ENCODE data around the gene EXTL2.
"Not testable (repeated sequence)": the region's sequence is repeated elsewhere in the genome, so short reads cannot be mapped to it uniquely, and the experiment has no call there.

The EXTL2 gene

GRCh38 chr1:100896481-100896982 lies 1.9 kb upstream of the EXTL2 start:
- no peak for DNase-seq

- peak; percentile 90 for DNase-seq
Observed at GRCh38 chr1:100895540-100896480, 1.2 kb upstream of the EXTL2 start, which contains the start of gene SLC30A7. Gene SLC30A7 (plus strand): TSS chr1:100896090. CDS start chr1:100896263, 173 bp downstream.

- DNase-seq: no peak
Observed at GRCh38 chr1:100893718-100894117, 924 bp downstream of the EXTL2 start.

- DNase-seq: no peak
Observed at GRCh38 chr1:100892554-100892953, 2.1 kb downstream of the EXTL2 start.

DNA sequence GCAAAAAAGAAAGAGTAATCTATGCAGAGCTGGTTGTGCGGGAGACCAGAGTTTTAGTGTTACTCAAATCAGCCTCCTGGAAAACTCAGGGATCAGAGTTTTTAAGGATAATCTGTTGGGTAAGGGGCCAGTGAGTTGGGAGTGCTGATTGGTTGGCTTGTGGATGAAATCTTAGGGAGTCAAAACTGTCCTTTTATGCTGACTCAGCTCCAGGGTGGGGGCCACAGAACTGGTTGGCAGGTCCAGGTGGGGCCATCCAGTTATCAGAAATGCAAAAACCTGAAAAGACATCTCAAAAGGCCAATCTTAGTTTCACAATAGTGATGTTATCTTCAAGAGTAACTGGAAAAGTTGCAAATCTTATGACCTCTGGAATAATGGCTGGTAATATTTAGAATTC lies 3.3 kb downstream of the EXTL2 start:
- DNase-seq: no peak

- not testable (repeated sequence) for DNase-seq
Observed at GRCh38 chr1:100889869-100890482, 4.7 kb downstream of the EXTL2 start.

DNA sequence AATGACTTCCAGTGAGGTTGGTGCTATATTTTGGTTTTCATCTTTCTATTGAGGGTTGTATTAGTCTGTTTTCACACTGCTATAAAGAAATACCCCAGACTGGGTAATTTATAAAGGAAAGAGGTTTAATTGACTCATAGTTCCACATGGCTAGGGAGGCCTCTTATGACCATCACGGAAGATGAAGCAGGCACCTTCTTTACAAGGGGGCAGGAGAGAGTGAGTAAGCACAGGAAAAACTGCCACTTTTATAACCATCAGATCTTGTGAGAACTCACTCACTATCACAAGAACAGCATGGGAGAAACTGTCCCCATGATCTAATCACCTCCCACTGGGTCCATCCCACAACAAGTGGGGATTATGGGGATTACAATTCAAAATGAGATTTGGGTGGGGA lies 5.6 kb downstream of the EXTL2 start:
- DNase-seq: not testable (repeated sequence)

- DNase-seq: no peak
Observed at GRCh38 chr1:100883963-100884362, 10.7 kb downstream of the EXTL2 start.

GRCh38 chr1:100882698-100883097 lies 11.9 kb downstream of the EXTL2 start:
- DNase-seq: no peak

DNA sequence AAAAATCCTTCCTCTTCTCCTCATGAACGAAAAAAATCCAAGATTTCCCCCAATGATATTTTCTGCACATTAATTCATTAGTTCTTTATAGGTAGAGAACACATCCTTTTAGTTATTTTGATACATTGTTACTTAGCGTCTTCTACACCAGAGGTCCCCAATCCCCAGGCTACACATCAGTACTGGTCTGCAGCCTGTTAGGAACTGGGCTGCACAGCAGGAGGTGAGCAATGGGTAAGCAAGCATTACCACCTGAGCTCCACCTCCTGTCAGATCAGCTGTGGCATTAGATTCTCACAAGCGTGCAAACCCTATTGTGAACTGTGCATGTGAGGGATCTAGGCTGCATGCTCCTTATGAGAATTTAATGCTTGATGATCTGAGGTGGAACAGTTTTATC lies 13.0 kb downstream of the EXTL2 start:
- no peak for DNase-seq

DNA sequence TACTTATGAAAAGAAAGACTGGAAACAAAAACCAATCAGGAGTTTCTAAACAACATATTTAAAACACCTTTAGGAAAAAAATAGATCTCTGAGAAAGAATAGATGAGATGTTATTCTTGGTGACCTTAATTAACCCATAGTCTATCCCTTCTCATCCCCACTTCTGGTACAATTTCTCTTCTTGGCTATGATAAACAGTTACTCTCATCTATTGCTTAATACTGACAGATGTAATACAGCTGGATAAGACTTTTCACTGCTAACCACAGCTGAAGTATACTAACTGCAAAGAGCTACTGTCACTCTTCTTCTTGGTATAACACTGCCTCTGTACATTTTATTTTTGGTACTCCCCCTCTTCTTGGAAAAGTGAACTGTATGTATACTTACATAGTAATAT lies 15.2 kb downstream of the EXTL2 start:
- no peak for DNase-seq

DNA sequence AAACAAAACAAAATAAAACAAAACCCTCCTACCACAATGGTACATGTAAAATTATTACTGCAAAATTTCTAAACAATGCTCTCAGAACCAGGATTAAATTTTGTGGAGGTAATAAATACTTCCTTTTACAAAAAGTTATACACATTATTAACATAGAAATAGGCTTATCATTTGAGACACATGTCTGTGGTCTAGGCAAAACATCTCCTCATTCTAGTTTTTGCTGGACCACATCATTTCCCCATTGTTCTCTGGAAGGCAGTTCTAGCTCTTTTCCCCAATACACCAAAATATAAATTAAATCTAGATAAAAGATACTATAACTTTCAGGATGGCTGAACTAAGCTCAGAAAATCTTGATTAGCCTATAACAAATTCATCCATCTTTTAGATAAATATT lies 18.4 kb downstream of the EXTL2 start:
- no peak for DNase-seq

GRCh38 chr1:100875228-100875627 lies 19.4 kb downstream of the EXTL2 start:
- DNase-seq: no peak

DNA sequence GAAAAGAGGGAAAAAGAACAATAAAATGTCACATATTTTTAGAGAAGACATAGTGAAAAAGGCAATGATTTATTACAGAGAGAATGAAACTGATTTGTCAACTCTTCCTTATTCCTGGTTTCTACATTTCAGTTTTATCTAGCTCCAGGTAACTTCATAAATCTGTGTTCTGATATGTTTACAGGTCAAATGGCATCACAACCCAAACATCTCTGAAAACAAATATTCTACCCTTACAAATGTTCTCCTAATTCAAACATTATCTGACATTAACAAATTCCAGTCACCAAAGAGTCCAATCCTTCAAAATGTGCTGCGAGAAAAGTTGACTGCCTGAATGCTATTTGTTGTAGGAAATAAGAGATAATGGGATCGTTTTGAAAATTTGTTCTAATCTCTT lies 20.2 kb downstream of the EXTL2 start:
- no peak for DNase-seq

GRCh38 chr1:100869996-100870395 lies 24.6 kb downstream of the EXTL2 start:
- DNase-seq: no peak

DNA sequence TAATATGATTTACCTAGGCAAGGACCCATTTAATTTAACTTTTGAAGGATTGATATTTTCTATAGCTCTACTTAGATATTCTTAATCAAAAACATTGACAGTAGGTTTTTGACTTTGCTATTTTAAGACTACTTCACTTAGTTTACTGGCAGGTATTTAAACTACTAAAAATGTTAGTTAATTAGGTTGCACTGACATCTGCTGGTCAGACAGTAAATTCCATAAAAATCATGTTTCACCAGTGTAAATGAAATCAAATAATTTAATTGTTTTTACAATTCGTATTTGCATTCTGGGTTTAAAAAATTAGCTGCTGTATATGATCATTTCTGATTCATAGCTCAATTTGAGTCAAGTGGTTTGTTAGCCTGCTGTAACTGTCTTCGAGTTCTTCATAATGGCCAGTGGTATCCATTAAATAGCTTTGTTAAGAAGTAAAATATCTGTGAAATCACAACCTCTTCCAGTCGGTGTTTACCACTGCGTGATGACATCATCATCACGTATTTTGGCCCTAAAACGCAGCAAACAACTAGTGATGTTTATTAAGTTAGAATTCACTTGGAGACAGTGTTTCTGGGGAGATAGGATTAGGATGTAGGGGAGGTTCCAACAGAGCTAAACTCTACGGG lies 26.2 kb downstream of the EXTL2 start:
- DNase-seq: peak; percentile 23

- no peak for DNase-seq
Observed at GRCh38 chr1:100866901-100867206, 27.8 kb downstream of the EXTL2 start.

DNA sequence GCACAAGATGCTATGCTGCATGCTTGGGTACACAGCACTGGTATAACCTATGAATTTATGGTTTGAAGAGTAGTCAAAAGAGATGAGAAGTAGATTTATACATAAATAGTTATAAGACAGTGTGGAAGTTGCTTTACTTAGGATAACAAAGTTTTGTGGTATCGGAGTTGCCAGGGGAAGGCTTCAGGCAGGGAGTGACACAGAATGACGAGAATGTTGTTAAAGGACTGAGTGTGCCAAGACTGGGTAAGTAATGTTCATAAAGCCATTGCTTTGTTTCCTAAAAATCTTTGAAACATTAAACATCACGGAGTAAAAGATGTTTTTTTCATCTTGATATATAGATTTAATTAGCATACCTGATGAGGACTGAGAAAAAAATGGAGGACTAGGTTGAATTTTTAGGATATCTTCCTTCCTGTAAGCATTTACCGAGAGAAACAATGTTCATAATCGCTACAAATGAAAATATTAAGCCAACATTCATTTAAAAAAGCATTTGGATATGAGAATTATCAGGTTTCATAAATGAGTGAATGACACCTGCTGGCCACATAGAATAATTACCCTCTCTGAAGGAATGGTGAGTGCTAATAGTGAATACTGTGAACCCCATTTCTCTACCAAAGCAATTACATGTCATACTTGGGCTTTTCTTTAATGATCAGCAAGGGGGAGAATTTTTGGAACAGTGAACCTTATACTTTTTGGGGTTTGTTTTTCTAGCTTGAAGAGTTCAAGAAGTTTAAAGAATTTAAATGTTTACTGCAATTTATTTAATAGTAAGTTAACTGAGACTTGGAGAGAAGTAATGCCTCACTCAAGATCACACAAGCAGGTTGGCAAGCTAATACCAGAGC lies 28.4 kb downstream of the EXTL2 start:
- peak; percentile 30 for DNase-seq

DNA sequence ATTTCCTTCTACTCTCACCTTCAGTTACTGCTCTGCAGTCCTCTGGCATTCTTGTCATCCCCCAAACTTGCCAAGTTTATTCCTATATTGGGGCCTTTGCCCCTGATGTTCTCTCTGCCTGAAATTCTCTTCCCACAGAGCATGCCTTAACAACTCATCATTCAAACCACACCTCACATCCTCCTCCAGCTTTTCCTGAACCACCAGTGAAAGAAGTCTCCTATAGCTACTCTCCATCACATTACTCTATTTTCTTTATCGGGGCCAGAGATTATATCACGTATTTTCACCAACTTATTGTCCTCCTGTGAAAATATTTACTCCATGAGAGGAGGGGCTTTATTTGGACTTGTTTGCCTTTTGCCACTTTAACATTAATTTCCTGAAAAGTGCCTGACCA lies 32.1 kb downstream of the EXTL2 start:
- DNase-seq: no peak

DNA sequence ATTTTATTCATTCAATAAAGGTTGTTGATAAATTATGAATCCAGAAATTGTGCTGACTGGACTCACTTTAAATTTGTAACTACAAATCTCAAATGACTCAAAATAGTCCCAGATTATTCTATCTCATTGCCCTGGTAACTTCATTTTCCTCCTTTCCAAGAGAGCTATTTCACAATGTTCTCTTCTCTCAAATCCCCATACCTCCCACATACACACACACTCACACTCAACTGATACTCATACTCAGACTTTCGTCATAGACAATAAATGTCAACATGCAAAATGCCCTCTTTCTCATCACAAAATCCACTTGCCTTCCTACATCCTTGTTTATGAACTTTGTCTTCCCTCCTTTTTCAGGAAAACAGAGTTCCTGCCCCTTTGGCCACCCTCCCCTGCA lies 33.3 kb downstream of the EXTL2 start:
- DNase-seq: no peak

DNA sequence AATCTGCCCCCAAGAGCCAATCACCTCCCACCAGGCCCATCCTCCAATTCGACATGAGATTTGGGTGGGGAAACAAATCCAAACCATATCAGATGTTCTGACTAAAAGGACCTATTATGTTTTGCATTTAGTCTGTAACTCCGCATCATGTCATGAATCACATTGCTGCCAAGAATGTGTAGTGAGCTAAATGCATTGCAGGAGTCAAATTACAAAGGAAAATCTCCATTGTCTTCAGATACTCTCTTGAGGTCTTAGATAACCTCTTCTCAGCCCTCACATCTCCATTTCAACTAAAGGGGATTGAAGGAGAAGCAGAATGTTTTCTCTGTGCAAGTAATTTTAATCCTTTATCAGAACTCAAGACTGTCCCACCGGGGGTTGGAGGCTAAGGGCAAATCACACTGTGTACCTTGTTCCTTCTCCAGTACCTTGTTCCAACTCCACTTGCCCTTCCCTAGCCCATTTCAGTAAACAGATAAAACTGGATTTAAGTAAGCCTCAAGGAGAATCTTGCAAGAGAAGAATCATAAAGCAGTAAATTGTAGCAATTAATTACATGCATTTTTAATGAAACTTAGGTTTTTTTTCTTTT lies 34.1 kb downstream of the EXTL2 start:
- DNase-seq: no peak

DNA sequence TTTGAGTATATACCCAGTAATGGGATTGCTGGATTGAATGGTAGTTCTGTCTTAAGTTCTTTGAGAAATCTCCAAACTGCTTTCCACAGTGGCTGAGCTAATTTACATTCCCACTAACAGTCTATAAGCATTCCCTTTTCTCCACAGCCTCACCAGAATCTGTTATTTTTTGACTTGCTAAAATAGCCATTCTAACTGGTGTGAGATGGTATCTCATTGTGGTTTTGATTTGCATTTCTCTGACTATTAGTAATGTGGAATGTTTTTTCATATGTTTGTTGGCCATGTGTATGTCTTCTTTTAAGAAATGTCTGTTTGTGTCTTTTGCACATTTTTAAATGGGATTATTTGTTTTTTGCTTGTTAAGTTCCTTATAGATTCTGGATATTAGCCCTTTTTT lies 39.5 kb downstream of the EXTL2 start:
- DNase-seq: not testable (repeated sequence)
